HepG2 (cell line): ENCODE data around the gene LTC4S.

Source experiments
- CTCF ChIP-seq: sonication (generic); formaldehyde crosslinking; IDR thresholded peaks from 2 replicates; pipeline ENCODE4 v1.5.0; 2020; ENCODE audit warnings: mild to moderate bottlenecking, missing genetic modification reagents, moderate library complexity
- EZH2 ChIP-seq: conservative IDR thresholded peaks from 2 replicates; pipeline ENCODE4 v1.6.1; 2012; ENCODE audit warnings: mild to moderate bottlenecking, low read depth, low read length, moderate library complexity
- FOXA1 ChIP-seq, 2 experiments: fragments of 450-650 bp in 1 of 2; sonication (generic) in 1 of 2; formaldehyde crosslinking in 1 of 2; IDR thresholded peaks; 2 replicates each; pipeline versions ENCODE4 v1.4.0 to v1.6.1; 2016 to 2020; ENCODE audit warnings: missing genetic modification reagents in 1 of 2
- KDM1A ChIP-seq: IDR thresholded peaks from 2 replicates; pipeline ENCODE4 v1.6.1; 2016; ENCODE audit warnings: missing compliant biosample characterization
- KDM6A ChIP-seq: IDR thresholded peaks from 2 replicates; pipeline ENCODE4 v1.6.1; 2016; ENCODE audit warnings: low read depth
- POLR2A ChIP-seq, 2 experiments: IDR thresholded peaks; 2 replicates each; pipeline ENCODE4 v1.6.1; 2011; ENCODE audit warnings: low read depth in 2 of 2, low read length in 2 of 2, mild to moderate bottlenecking in 1 of 2, moderate library complexity in 1 of 2; ENCODE audit not compliant: insufficient read depth in 1 of 2
- SETDB1 ChIP-seq: sonication (generic); formaldehyde crosslinking; IDR thresholded peaks from 2 replicates; pipeline ENCODE4 v1.5.1; 2020; ENCODE audit warnings: missing genetic modification reagents, mild to moderate bottlenecking, borderline replicate concordance

- TF ChIP-seq FOXA1 (IDR thresholded peaks at IDR 0.05) (no peak), FOXA1 (CRISPR knock-in tag; IDR thresholded peaks at IDR 0.05) (peak; percentile 25; the same call in 1 of the 2 replicates), KDM6A (CRISPR knock-in tag) (no peak), EZH2 (no peak), POLR2A (IDR thresholded peaks at IDR 0.05; ENCODE audit: insufficient read depth in 1 of 2, low read depth in 2 of 2, low read length in 2 of 2) (peak in 1 of 2 experiments; percentile 63; a peak in 2 of 4 replicates), CTCF (CRISPR knock-in tag) (peak; percentile 40), SETDB1 (CRISPR knock-in tag) (no peak), KDM1A (CRISPR knock-in tag) (no peak)
Observed at GRCh38 chr5:179819296-179820126, 25.7 kb downstream of the LTC4S start.
